HCT116 (cell line): Measurements from ENCODE around the gene DYNLRB2. TPM values are rescaled to one million over a fixed set of nuclear protein-coding genes. Genes with fewer than 3 reads are reported as not detected.

Experiments
- ATAC-seq: fragments of 200-7000 bp; cut with Tn5 transposase; 2 replicates; pipeline ENCODE4 v1.9.1; 2020; ENCODE audit warnings: mild to moderate bottlenecking, moderate library complexity
- BruUV-seq: library from RNA; stranded (reverse); fragments of 400-500 nt; replicated peaks from 2 replicates; lab custom pipeline; 2021; lab: Mats Ljungman, UMichigan
- CTCF ChIA-PET: fragments of 300-600 bp; sonication (Branson Sonifier 250); formaldehyde crosslinking; loops from one replicate; lab custom pipeline; 2021; ENCODE audit warnings: antibody characterized with exemption; lab: Charles Lee
- POLR2A ChIA-PET: fragments of 300-600, 350-600 bp; sonication (Branson Sonifier 250); formaldehyde crosslinking; loops from one replicate; lab custom pipeline; 2021; ENCODE audit warnings: antibody characterized with exemption; lab: Charles Lee
- RAD21 ChIA-PET, 2 experiments: fragments of 300-600 bp; sonication (Branson Sonifier 250); formaldehyde crosslinking; loops; one replicate each; lab custom pipeline; 2023; ENCODE audit warnings: low total read pairs in 2 of 2; ENCODE audit not compliant: uncharacterized antibody in 2 of 2, unreplicated experiment in 2 of 2, low non-redundant PET in 1 of 2; lab: Charles Lee
- DNase-seq: peaks from one replicate; pipeline ENCODE4 v3.0.0-alpha.2; 2010; ENCODE audit warnings: low read depth, low spot score
- H2AFZ ChIP-seq: fragments of 200-600 bp; shearing (Covaris generic), sonication (generic); 2 replicates; pipeline ENCODE4 v1.6.1; 2017; ENCODE audit warnings: low read depth, mixed run types, mixed read lengths, antibody characterized with exemption, low read length; ENCODE audit not compliant: poor library complexity, severe bottlenecking
- H3K27ac ChIP-seq: 2 replicates; pipeline ENCODE4 v1.5.1; 2012; ENCODE audit warnings: low read depth, low read length
- H3K27me3 ChIP-seq: fragments of 200-600 bp; sonication (generic); 2 replicates; pipeline ENCODE4 v1.6.1; 2016; ENCODE audit warnings: mixed run types, low read length, mixed read lengths; ENCODE audit not compliant: insufficient read depth
- H3K36me3 ChIP-seq, 2 experiments: fragments of 200-500 bp in 1 of 2; fragments of 200-600 bp in 1 of 2; sonication (Bioruptor generic) in 1 of 2; sonication (generic) in 1 of 2; 2 replicates each; pipeline versions ENCODE4 v1.5.1 to v1.6.1; 2014 to 2016; ENCODE audit warnings: low read length in 2 of 2, inconsistent platforms in 1 of 2, mixed read lengths in 1 of 2, mixed run types in 1 of 2; ENCODE audit not compliant: insufficient read depth in 2 of 2, control insufficient read depth in 1 of 2
- H3K4me1 ChIP-seq, 2 experiments: fragments of 200-600 bp in 1 of 2; sonication (generic) in 1 of 2; 2 replicates each; pipeline versions ENCODE4 v1.5.1 to v1.6.1; 2012 to 2017; ENCODE audit warnings: low read length in 2 of 2, inconsistent platforms in 1 of 2, mild to moderate bottlenecking in 1 of 2, mixed read lengths in 1 of 2, mixed run types in 1 of 2, moderate library complexity in 1 of 2; ENCODE audit not compliant: insufficient read depth in 2 of 2, control insufficient read depth in 1 of 2
- H3K4me2 ChIP-seq: fragments of 200-600 bp; sonication (generic); 2 replicates; pipeline ENCODE4 v1.6.1; 2017; ENCODE audit warnings: mixed run types, low read length, mixed read lengths
- H3K4me3 ChIP-seq, 2 experiments: fragments of 200-600 bp in 1 of 2; sonication (generic) in 1 of 2; replicated peaks in 1 of 2; 2 replicates each; pipeline ENCODE4 v1.5.1; 2011 to 2016; ENCODE audit warnings: low read length in 2 of 2, control low read depth in 1 of 2, low read depth in 1 of 2, mild to moderate bottlenecking in 1 of 2, mixed read lengths in 1 of 2, mixed run types in 1 of 2
- H3K79me2 ChIP-seq: fragments of 200-600 bp; sonication (generic); 2 replicates; pipeline ENCODE4 v1.6.1; 2017; ENCODE audit warnings: mild to moderate bottlenecking, mixed run types, low read length, moderate library complexity, mixed read lengths; ENCODE audit not compliant: insufficient read depth
- H3K9ac ChIP-seq: fragments of 200-600 bp; sonication (generic); 2 replicates; pipeline ENCODE4 v1.6.1; 2016; ENCODE audit warnings: low read length, mixed read lengths
- H3K9me2 ChIP-seq: fragments of 200-600 bp; sonication (generic), shearing (Covaris generic); 2 replicates; pipeline ENCODE4 v1.6.1; 2017; ENCODE audit warnings: mixed run types, mild to moderate bottlenecking, moderate library complexity; ENCODE audit not compliant: insufficient read depth
- H3K9me3 ChIP-seq, 2 experiments: fragments of 200-500 bp in 1 of 2; fragments of 200-600 bp in 1 of 2; sonication (Bioruptor generic) in 1 of 2; sonication (generic) in 1 of 2; 2 replicates each; pipeline ENCODE4 v1.6.1; 2014 to 2017; ENCODE audit warnings: low read length in 2 of 2, mixed read lengths in 2 of 2, inconsistent platforms in 1 of 2, low read depth in 1 of 2, mild to moderate bottlenecking in 1 of 2, mixed run types in 1 of 2, moderate library complexity in 1 of 2; ENCODE audit not compliant: control insufficient read depth in 1 of 2, insufficient read depth in 1 of 2
- H4K20me1 ChIP-seq: fragments of 200-600 bp; sonication (generic), shearing (Covaris generic); 2 replicates; pipeline ENCODE4 v1.6.1; 2017; ENCODE audit warnings: mixed run types, mild to moderate bottlenecking, moderate library complexity; ENCODE audit not compliant: insufficient read depth
- CBX3 ChIP-seq: IDR thresholded peaks from 2 replicates; pipeline ENCODE4 v1.6.1; 2012; ENCODE audit warnings: low read depth
- CEBPB ChIP-seq: IDR thresholded peaks from 2 replicates; pipeline ENCODE4 v1.6.1; 2012; ENCODE audit warnings: low read depth
- EGR1 ChIP-seq: IDR thresholded peaks from 2 replicates; pipeline ENCODE4 v1.6.1; 2012; ENCODE audit warnings: low read depth
- ELF1 ChIP-seq: IDR thresholded peaks from 2 replicates; pipeline ENCODE4 v1.6.1; 2012; ENCODE audit warnings: low read depth, borderline replicate concordance
- EZH2 ChIP-seq: fragments of 200-600 bp; sonication (generic); IDR thresholded peaks from 2 replicates; pipeline ENCODE4 v1.6.1; 2017; ENCODE audit warnings: antibody characterized with exemption, mixed run types
- EZH2phosphoT487 ChIP-seq: fragments of 200-600 bp; IDR thresholded peaks from 2 replicates; pipeline ENCODE4 v1.6.1; 2018; ENCODE audit warnings: antibody characterized with exemption, borderline replicate concordance
- POLR2A ChIP-seq: IDR thresholded peaks from 2 replicates; pipeline ENCODE4 v1.7.0; 2011; ENCODE audit warnings: borderline replicate concordance; ENCODE audit not compliant: insufficient read depth, insufficient read length; ENCODE audit errors: extremely low read depth
- POLR2AphosphoS5 ChIP-seq: IDR thresholded peaks from 2 replicates; pipeline ENCODE4 v1.6.1; 2011; ENCODE audit warnings: mild to moderate bottlenecking, low read depth, low read length, moderate library complexity
- RAD21 ChIP-seq: IDR thresholded peaks from 2 replicates; pipeline ENCODE4 v1.6.1; 2012; ENCODE audit warnings: low read depth, mild to moderate bottlenecking
- SIN3A ChIP-seq: IDR thresholded peaks from 2 replicates; pipeline ENCODE4 v1.6.1; 2012; ENCODE audit warnings: low read depth
- SP1 ChIP-seq: IDR thresholded peaks from 2 replicates; pipeline ENCODE4 v1.6.1; 2012; ENCODE audit warnings: low read depth
- TCF7L2 ChIP-seq: IDR thresholded peaks from 2 replicates; pipeline ENCODE4 v1.7.0; 2011; ENCODE audit warnings: borderline replicate concordance, inconsistent platforms; ENCODE audit not compliant: insufficient read depth, insufficient read length; ENCODE audit errors: extremely low read depth
- YY1 ChIP-seq: IDR thresholded peaks from 2 replicates; pipeline ENCODE4 v1.6.1; 2011; ENCODE audit warnings: low read length, low read depth, moderate library complexity, mild to moderate bottlenecking; ENCODE audit not compliant: insufficient replicate concordance; ENCODE audit errors: extremely low read depth
- ZNF274 ChIP-seq: fragments of 200-500 bp; sonication (Bioruptor generic); IDR thresholded peaks from 2 replicates; pipeline ENCODE4 v1.6.1; 2014; ENCODE audit warnings: mild to moderate bottlenecking, low read depth, low read length, inconsistent platforms
- intact Hi-C: fragments of 100-400 bp; cut with micrococcal nuclease; formaldehyde crosslinking; loops from 2 replicates; pipeline ENCODE4 v1.10.0; 2022
- total RNA-seq: library from RNA; stranded (reverse); gene quantifications from one replicate; pipeline ENCODE4 v1.2.1, GENCODE V29; 2021; ENCODE audit not compliant: unreplicated experiment
- TF ChIP-seq, protein P1 (sequence below): IDR thresholded peaks from 2 replicates; pipeline ENCODE4 v1.6.1; 2012
- TF ChIP-seq, protein P2 (sequence below): IDR thresholded peaks from 2 replicates; pipeline ENCODE4 v1.6.1; 2012; ENCODE audit warnings: low read depth

Gene DYNLRB2
- total RNA-seq, 1 experiment from 2014 or later = not detected

DNA sequence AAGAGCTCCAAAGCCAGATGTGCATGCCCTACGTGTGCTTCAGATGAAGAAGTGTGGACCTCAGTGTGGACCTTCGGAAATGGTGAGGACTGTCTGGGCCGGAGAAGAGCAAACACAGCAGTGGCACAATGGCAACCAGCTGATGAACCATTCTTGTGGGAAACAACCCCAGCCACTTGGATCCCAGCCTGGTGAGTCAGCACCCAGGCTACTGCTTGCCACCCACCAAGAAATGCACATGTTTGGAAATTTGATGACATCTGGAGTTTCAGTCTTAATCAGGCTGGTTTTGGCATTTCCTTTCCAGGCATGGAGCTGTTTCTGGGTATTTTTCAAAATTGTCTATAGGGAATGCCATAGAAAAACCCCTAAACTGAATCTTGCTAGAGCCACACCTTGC is 42.7 kb downstream of the DYNLRB2 start:
- H3K4me2 ChIP-seq = no peak overlapping the region
- TF ChIP-seq POLR2A (no peak), SIN3A (no peak), ZNF274 (no peak), TCF7L2 (no peak), ELF1 (no peak), CEBPB (no peak), EGR1 (no peak), CBX3 (no peak), EZH2phosphoT487 (no peak), EZH2 (no peak), POLR2AphosphoS5 (no peak), RAD21 (no peak), YY1 (no peak), SP1 (no peak)
- TF ChIP-seq, protein P1, sequence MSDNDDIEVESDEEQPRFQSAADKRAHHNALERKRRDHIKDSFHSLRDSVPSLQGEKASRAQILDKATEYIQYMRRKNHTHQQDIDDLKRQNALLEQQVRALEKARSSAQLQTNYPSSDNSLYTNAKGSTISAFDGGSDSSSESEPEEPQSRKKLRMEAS = no peak
- TF ChIP-seq, protein P2, sequence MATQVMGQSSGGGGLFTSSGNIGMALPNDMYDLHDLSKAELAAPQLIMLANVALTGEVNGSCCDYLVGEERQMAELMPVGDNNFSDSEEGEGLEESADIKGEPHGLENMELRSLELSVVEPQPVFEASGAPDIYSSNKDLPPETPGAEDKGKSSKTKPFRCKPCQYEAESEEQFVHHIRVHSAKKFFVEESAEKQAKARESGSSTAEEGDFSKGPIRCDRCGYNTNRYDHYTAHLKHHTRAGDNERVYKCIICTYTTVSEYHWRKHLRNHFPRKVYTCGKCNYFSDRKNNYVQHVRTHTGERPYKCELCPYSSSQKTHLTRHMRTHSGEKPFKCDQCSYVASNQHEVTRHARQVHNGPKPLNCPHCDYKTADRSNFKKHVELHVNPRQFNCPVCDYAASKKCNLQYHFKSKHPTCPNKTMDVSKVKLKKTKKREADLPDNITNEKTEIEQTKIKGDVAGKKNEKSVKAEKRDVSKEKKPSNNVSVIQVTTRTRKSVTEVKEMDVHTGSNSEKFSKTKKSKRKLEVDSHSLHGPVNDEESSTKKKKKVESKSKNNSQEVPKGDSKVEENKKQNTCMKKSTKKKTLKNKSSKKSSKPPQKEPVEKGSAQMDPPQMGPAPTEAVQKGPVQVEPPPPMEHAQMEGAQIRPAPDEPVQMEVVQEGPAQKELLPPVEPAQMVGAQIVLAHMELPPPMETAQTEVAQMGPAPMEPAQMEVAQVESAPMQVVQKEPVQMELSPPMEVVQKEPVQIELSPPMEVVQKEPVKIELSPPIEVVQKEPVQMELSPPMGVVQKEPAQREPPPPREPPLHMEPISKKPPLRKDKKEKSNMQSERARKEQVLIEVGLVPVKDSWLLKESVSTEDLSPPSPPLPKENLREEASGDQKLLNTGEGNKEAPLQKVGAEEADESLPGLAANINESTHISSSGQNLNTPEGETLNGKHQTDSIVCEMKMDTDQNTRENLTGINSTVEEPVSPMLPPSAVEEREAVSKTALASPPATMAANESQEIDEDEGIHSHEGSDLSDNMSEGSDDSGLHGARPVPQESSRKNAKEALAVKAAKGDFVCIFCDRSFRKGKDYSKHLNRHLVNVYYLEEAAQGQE = no peak
- TF ChIP-seq, all 23 proteins: peak for 0

More for the DNA sequence above, 42.7 kb downstream of the DYNLRB2 start:
- H3K9ac ChIP-seq = no peak overlapping the region
- no peaks in the 10 kb centered on the region for H4K20me1 ChIP-seq
- no peaks in the 10 kb centered on the region for H3K79me2 ChIP-seq
- no peak for DNase-seq
- no peak for ATAC-seq
- H3K27ac ChIP-seq = no peak overlapping the region
- H3K4me1 ChIP-seq = no peaks in the 10 kb centered on the region
- no TSS peak for BruUV-seq
- H3K27me3 ChIP-seq = no peaks in the 10 kb centered on the region
- RAD21 ChIA-PET = no interaction called here
- H3K9me2 ChIP-seq = no peaks in the 10 kb centered on the region
- peaks cover 5% of the 10 kb centered on the region in 2 experiments; a peak in 2 of 4 replicates for H3K9me3 ChIP-seq
- intact Hi-C loops = no loop called here
- POLR2A ChIA-PET = no interaction called here
- no peaks in the 10 kb centered on the region for H3K36me3 ChIP-seq
- CTCF ChIA-PET = no interaction called here
- H2AFZ ChIP-seq = no peak overlapping the region
- H3K4me3 ChIP-seq = no peak overlapping the region
